H9 (cell line): Measurements from ENCODE around the gene ATG9B. TPM values are rescaled to one million over a fixed set of nuclear protein-coding genes. Genes with fewer than 3 reads are reported as not detected.

Source experiments
- DNase-seq: peaks from one replicate; pipeline ENCODE4 v3.0.0-alpha.2; 2017
- H2AFZ ChIP-seq: one replicate; pipeline ENCODE4 v1.6.1; 2013; ENCODE audit warnings: mild to moderate bottlenecking, low read length, control low read depth, moderate library complexity
- H2AK5ac ChIP-seq: 2 replicates; pipeline ENCODE4 v1.6.1; 2013; ENCODE audit warnings: low read length, control low read depth, mixed read lengths; ENCODE audit not compliant: insufficient read length
- H2BK120ac ChIP-seq: one replicate; pipeline ENCODE4 v1.6.1; 2013; ENCODE audit warnings: low read depth, mild to moderate bottlenecking, low read length, control low read depth, inconsistent platforms; ENCODE audit not compliant: poor library complexity, severe bottlenecking
- H2BK12ac ChIP-seq: 2 replicates; pipeline ENCODE4 v1.6.1; 2013; ENCODE audit warnings: low read length, control low read depth, mixed read lengths, low read depth; ENCODE audit not compliant: insufficient read length
- H2BK15ac ChIP-seq: 2 replicates; pipeline ENCODE4 v1.6.1; 2013; ENCODE audit warnings: low read depth, low read length, control low read depth
- H2BK20ac ChIP-seq: one replicate; pipeline ENCODE4 v1.6.1; 2013; ENCODE audit warnings: low read depth, mild to moderate bottlenecking, low read length, control low read depth, inconsistent platforms; ENCODE audit not compliant: poor library complexity, severe bottlenecking
- H2BK5ac ChIP-seq: 2 replicates; pipeline ENCODE4 v1.6.1; 2013; ENCODE audit warnings: low read length, control low read depth, mixed read lengths; ENCODE audit not compliant: insufficient read length
- H3K14ac ChIP-seq: 2 replicates; pipeline ENCODE4 v1.6.1; 2013; ENCODE audit warnings: low read length, control low read depth; ENCODE audit not compliant: insufficient read depth
- H3K18ac ChIP-seq: 2 replicates; pipeline ENCODE4 v1.6.1; 2013; ENCODE audit warnings: low read depth, mild to moderate bottlenecking, mixed read lengths, low read length, control low read depth; ENCODE audit not compliant: insufficient read length
- H3K23ac ChIP-seq: 2 replicates; pipeline ENCODE4 v1.6.1; 2013; ENCODE audit warnings: low read length, control low read depth, mixed read lengths, low read depth; ENCODE audit not compliant: insufficient read length
- H3K23me2 ChIP-seq: 2 replicates; pipeline ENCODE4 v1.6.1; 2013; ENCODE audit warnings: low read depth, mild to moderate bottlenecking, mixed read lengths, low read length, control low read depth; ENCODE audit not compliant: insufficient read length, poor library complexity, severe bottlenecking
- H3K27ac ChIP-seq: 2 replicates; pipeline ENCODE4 v1.5.1; 2013; ENCODE audit warnings: low read length, control low read depth, mixed read lengths, low read depth; ENCODE audit not compliant: insufficient read length
- H3K27me3 ChIP-seq: 2 replicates; pipeline ENCODE4 v1.6.1; 2013; ENCODE audit warnings: low read length, control low read depth, inconsistent platforms; ENCODE audit not compliant: insufficient read depth
- H3K4ac ChIP-seq: 2 replicates; pipeline ENCODE4 v1.6.1; 2013; ENCODE audit warnings: low read depth, mild to moderate bottlenecking, control low read depth, inconsistent platforms, low read length, moderate library complexity
- H3K4me1 ChIP-seq: 2 replicates; pipeline ENCODE4 v1.6.1; 2013; ENCODE audit warnings: low read length, control low read depth, inconsistent platforms; ENCODE audit not compliant: insufficient read depth
- H3K4me2 ChIP-seq: 2 replicates; pipeline ENCODE4 v1.6.1; 2013; ENCODE audit warnings: low read length, control low read depth, mixed read lengths; ENCODE audit not compliant: insufficient read length, insufficient read depth
- H3K56ac ChIP-seq: 2 replicates; pipeline ENCODE4 v1.6.1; 2013; ENCODE audit warnings: low read depth, mild to moderate bottlenecking, mixed read lengths, low read length, control low read depth; ENCODE audit not compliant: insufficient read length
- H3K79me1 ChIP-seq: 2 replicates; pipeline ENCODE4 v1.6.1; 2013; ENCODE audit warnings: low read depth, mild to moderate bottlenecking, moderate library complexity, low read length, control low read depth, inconsistent platforms; ENCODE audit not compliant: insufficient read depth, poor library complexity, severe bottlenecking
- H3K79me2 ChIP-seq: 2 replicates; pipeline ENCODE4 v1.6.1; 2013; ENCODE audit warnings: low read length, control low read depth, inconsistent platforms; ENCODE audit not compliant: insufficient read depth
- H3K9ac ChIP-seq: 2 replicates; pipeline ENCODE4 v1.6.1; 2013; ENCODE audit warnings: low read length, control low read depth, mixed read lengths; ENCODE audit not compliant: insufficient read length; ENCODE audit errors: extremely low read depth
- H3K9me3 ChIP-seq: one replicate; pipeline ENCODE4 v1.6.1; 2013; ENCODE audit warnings: low read depth, low read length, inconsistent platforms; ENCODE audit not compliant: control insufficient read depth
- H3T11ph ChIP-seq: one replicate; pipeline ENCODE4 v1.6.1; 2013; ENCODE audit warnings: mild to moderate bottlenecking, low read length, control low read depth, inconsistent platforms
- H4K20me1 ChIP-seq: one replicate; pipeline ENCODE4 v1.6.1; 2013; ENCODE audit not compliant: control insufficient read depth, insufficient read length, insufficient read depth
- H4K5ac ChIP-seq: 2 replicates; pipeline ENCODE4 v1.6.1; 2013; ENCODE audit warnings: low read depth, mild to moderate bottlenecking, mixed read lengths, low read length, control low read depth; ENCODE audit not compliant: insufficient read length
- H4K8ac ChIP-seq: replicated peaks from 2 replicates; pipeline ENCODE4 v1.6.1; 2013; ENCODE audit warnings: low read length, control low read depth, mixed read lengths, low read depth; ENCODE audit not compliant: insufficient read length
- H4K91ac ChIP-seq: 2 replicates; pipeline ENCODE4 v1.6.1; 2013; ENCODE audit warnings: low read depth, mild to moderate bottlenecking, moderate library complexity, mixed read lengths, low read length, control low read depth; ENCODE audit not compliant: insufficient read length
- H3K27ac Mint-ChIP-seq, 3 experiments: 2 replicates in 2 of 3; 3 replicates in 1 of 3; pipeline ENCODE4 v1.8.0; 2020 to 2021; ENCODE audit warnings: mixed read lengths in 3 of 3, mild to moderate bottlenecking in 1 of 3, moderate library complexity in 1 of 3
- H3K27me3 Mint-ChIP-seq: 2 replicates; pipeline ENCODE4 v1.8.0; 2021; ENCODE audit warnings: low read depth, mild to moderate bottlenecking, moderate library complexity, mixed read lengths
- H3K36me3 Mint-ChIP-seq, 3 experiments: 2 replicates in 2 of 3; 3 replicates in 1 of 3; pipeline ENCODE4 v1.8.0; 2020 to 2021; ENCODE audit warnings: low read depth in 3 of 3, mixed read lengths in 3 of 3; ENCODE audit not compliant: insufficient read depth in 1 of 3
- H3K4me1 Mint-ChIP-seq, 2 experiments: 2 replicates each; pipeline ENCODE4 v1.8.0; 2020; ENCODE audit warnings: mixed read lengths in 2 of 2
- H3K4me3 Mint-ChIP-seq, 2 experiments: 2 replicates in 1 of 2; 3 replicates in 1 of 2; pipeline ENCODE4 v1.8.0; 2020 to 2021; ENCODE audit warnings: mild to moderate bottlenecking in 2 of 2, mixed read lengths in 2 of 2, moderate library complexity in 1 of 2
- H3K9me3 Mint-ChIP-seq, 2 experiments: 2 replicates in 1 of 2; 3 replicates in 1 of 2; pipeline ENCODE4 v1.8.0; 2020; ENCODE audit warnings: mild to moderate bottlenecking in 2 of 2, mixed read lengths in 2 of 2, moderate library complexity in 1 of 2
- WGBS: extraction: QIAGEN DNeasy Blood & Tissue Kit; methylation state at CpG from one replicate; pipeline ENCODE4 v1.1.7; 2013; ENCODE audit warnings: missing lambda C conversion rate, low lambda C conversion rate, mixed read lengths; ENCODE audit not compliant: insufficient read length; ENCODE audit errors: extremely low coverage; 5-methylcytosine and 5-hydroxymethylcytosine counted together
- total RNA-seq: library from RNA; stranded (reverse); gene quantifications from 2 replicates; pipeline ENCODE4 v1.2.1, GENCODE V29; 2021
- TF ChIP-seq, protein P1 (sequence below): fragments of 200-600 bp; sonication (generic); conservative IDR thresholded peaks from 3 replicates; pipeline ENCODE4 v1.8.0; 2021; ENCODE audit warnings: antibody characterized with exemption, mild to moderate bottlenecking

The ATG9B gene
- total RNA-seq, 1 experiment from 2014 or later: 1.5 TPM

DNA sequence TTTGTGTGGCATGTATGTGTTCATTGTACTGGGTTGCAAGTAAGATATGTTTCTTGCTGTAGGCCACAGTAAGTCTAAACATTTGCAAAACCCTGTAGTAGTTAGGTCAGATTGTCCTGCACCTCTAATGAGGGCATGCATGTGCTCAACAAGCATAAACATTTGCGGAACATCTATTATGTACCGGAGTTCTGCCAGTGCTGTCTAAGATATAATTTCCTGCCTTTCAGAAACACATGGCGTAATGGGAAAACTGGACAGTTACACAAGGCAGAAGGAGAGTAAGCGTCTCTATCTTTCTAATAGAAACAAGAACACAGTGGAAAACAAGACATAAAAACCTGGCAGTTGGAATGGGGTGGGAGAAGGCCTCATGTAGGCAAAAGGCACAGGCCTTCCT lies 6.7 kb upstream of the ATG9B start:
- Histone ChIP-seq H2BK12ac (no peak overlapping the region), H3K23me2 (peaks cover 6% of the 10 kb centered on the region), H2BK120ac (no peak overlapping the region), H3K56ac (no peak overlapping the region), H3K4ac (no peak overlapping the region), H3K9me3 (no peaks in the 10 kb centered on the region), H2BK20ac (no peak overlapping the region), H2AK5ac (no peak overlapping the region), H3K4me2 (no peak overlapping the region), H4K5ac (no peak overlapping the region), H2AFZ (no peak overlapping the region), H3K27me3 (no peaks in the 10 kb centered on the region), H3K79me1 (no peaks in the 10 kb centered on the region), H2BK15ac (no peak overlapping the region), H4K8ac (no peak overlapping the region), H3K27ac (no peak overlapping the region), H3K18ac (no peak overlapping the region), H3K9ac (no peak overlapping the region), H4K91ac (no peak overlapping the region), H3K14ac (no peak overlapping the region), H4K20me1 (no peaks in the 10 kb centered on the region), H3K4me1 (peaks cover 2% of the 10 kb centered on the region; the same call in 1 of the 2 replicates), H2BK5ac (no peak overlapping the region), H3K23ac (no peak overlapping the region), H3K79me2 (no peaks in the 10 kb centered on the region), H3T11ph (no peak overlapping the region)
- H3K27ac Mint-ChIP-seq: no peak overlapping the region
- H3K36me3 Mint-ChIP-seq: peaks cover 0 to 8% (median 4%) of the 10 kb centered on the region in 3 experiments; a peak in 4 of 7 replicates
- no CpG with 5 or more reads among the region's 4 CpGs for WGBS
- H3K4me1 Mint-ChIP-seq: peaks cover 22 to 27% of the 10 kb centered on the region in 2 experiments
- TF ChIP-seq, protein P1, sequence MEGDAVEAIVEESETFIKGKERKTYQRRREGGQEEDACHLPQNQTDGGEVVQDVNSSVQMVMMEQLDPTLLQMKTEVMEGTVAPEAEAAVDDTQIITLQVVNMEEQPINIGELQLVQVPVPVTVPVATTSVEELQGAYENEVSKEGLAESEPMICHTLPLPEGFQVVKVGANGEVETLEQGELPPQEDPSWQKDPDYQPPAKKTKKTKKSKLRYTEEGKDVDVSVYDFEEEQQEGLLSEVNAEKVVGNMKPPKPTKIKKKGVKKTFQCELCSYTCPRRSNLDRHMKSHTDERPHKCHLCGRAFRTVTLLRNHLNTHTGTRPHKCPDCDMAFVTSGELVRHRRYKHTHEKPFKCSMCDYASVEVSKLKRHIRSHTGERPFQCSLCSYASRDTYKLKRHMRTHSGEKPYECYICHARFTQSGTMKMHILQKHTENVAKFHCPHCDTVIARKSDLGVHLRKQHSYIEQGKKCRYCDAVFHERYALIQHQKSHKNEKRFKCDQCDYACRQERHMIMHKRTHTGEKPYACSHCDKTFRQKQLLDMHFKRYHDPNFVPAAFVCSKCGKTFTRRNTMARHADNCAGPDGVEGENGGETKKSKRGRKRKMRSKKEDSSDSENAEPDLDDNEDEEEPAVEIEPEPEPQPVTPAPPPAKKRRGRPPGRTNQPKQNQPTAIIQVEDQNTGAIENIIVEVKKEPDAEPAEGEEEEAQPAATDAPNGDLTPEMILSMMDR: no peak
- no peak for DNase-seq
- H3K4me3 Mint-ChIP-seq: no peak overlapping the region
- H3K27me3 Mint-ChIP-seq: peaks cover 5% of the 10 kb centered on the region
- H3K9me3 Mint-ChIP-seq: no peaks in the 10 kb centered on the region; a peak in 1 of 5 replicates
